Neural progenitor cell (in vitro differentiated cells): ENCODE measurements around the gene L2HGDH. TPM values are rescaled to one million over a fixed set of nuclear protein-coding genes. Genes with fewer than 3 reads are reported as not detected.

Experiments used
- DNase-seq: peaks from one replicate; pipeline ENCODE4 v3.0.0-alpha.2; 2016; ENCODE audit warnings: low spot score
- H2AFZ ChIP-seq: fragments of 200-600 bp; sonication (generic); replicated peaks from 2 replicates; pipeline ENCODE4 v1.6.1; 2016; ENCODE audit warnings: antibody characterized with exemption
- H3F3A ChIP-seq: fragments of 200-600 bp; sonication (generic); 2 replicates; pipeline ENCODE4 v1.6.1; 2016; ENCODE audit warnings: antibody characterized with exemption, low read depth
- H3K27ac ChIP-seq: fragments of 200-600 bp; sonication (generic); 2 replicates; pipeline ENCODE4 v1.5.1; 2016; ENCODE audit warnings: mild to moderate bottlenecking
- H3K27me3 ChIP-seq: fragments of 200-600 bp; sonication (generic); 2 replicates; pipeline ENCODE4 v1.6.1; 2016; ENCODE audit warnings: mild to moderate bottlenecking, moderate library complexity
- H3K36me3 ChIP-seq: fragments of 200-600 bp; sonication (generic); 2 replicates; pipeline ENCODE4 v1.5.1; 2016
- H3K4me1 ChIP-seq: fragments of 200-600 bp; sonication (generic); 2 replicates; pipeline ENCODE4 v1.6.1; 2016; ENCODE audit warnings: mixed run types
- H3K4me2 ChIP-seq: fragments of 200-600 bp; sonication (generic); 2 replicates; pipeline ENCODE4 v1.6.1; 2016
- H3K4me3 ChIP-seq: fragments of 200-600 bp; sonication (generic); 2 replicates; pipeline ENCODE4 v1.5.1; 2016
- H3K79me2 ChIP-seq: fragments of 200-600 bp; sonication (generic); 2 replicates; pipeline ENCODE4 v1.6.1; 2016; ENCODE audit warnings: low read depth
- H3K9ac ChIP-seq: fragments of 200-600 bp; sonication (generic); 2 replicates; pipeline ENCODE4 v1.6.1; 2016
- H3K9me3 ChIP-seq: fragments of 200-600 bp; sonication (generic); 2 replicates; pipeline ENCODE4 v1.5.1; 2016; ENCODE audit warnings: low read depth
- H4K20me1 ChIP-seq: fragments of 200-600 bp; sonication (generic); 2 replicates; pipeline ENCODE4 v1.6.1; 2016; ENCODE audit warnings: low read depth
- H3K27ac Mint-ChIP-seq: 3 replicates; pipeline ENCODE4 v1.8.0; 2021; ENCODE audit warnings: mixed read lengths
- H3K27me3 Mint-ChIP-seq: 2 replicates; pipeline ENCODE4 v1.8.0; 2022; ENCODE audit warnings: low read depth, mild to moderate bottlenecking, inconsistent platforms, moderate library complexity, mixed read lengths; ENCODE audit not compliant: insufficient read depth
- H3K36me3 Mint-ChIP-seq: 3 replicates; pipeline ENCODE4 v1.8.0; 2021; ENCODE audit warnings: mixed read lengths
- H3K4me1 Mint-ChIP-seq: 3 replicates; pipeline ENCODE4 v1.8.0; 2021; ENCODE audit warnings: mixed read lengths
- H3K4me3 Mint-ChIP-seq: 3 replicates; pipeline ENCODE4 v1.8.0; 2021; ENCODE audit warnings: mild to moderate bottlenecking, moderate library complexity, mixed read lengths
- H3K9me3 Mint-ChIP-seq: 3 replicates; pipeline ENCODE4 v1.8.0; 2020; ENCODE audit warnings: mixed read lengths
- EZH2 ChIP-seq: fragments of 200-600 bp; sonication (generic); IDR thresholded peaks from 2 replicates; pipeline ENCODE4 v1.6.1; 2017; ENCODE audit warnings: antibody characterized with exemption, mild to moderate bottlenecking, moderate library complexity
- EZH2phosphoT487 ChIP-seq: fragments of 200-600 bp; sonication (generic); IDR thresholded peaks from 2 replicates; pipeline ENCODE4 v1.6.1; 2017; ENCODE audit warnings: antibody characterized with exemption
- total RNA-seq: library from RNA; depleted of rRNA; stranded (reverse); fragments of >200 nt; gene quantifications from 2 replicates; pipeline ENCODE4 v1.2.3, GENCODE V29; 2015; ENCODE audit warnings: low replicate concordance
- TF ChIP-seq, protein P1 (sequence below): fragments of 200-600 bp; sonication (generic); IDR thresholded peaks from 2 replicates; pipeline ENCODE4 v1.5.1; 2017; ENCODE audit warnings: antibody characterized with exemption, mild to moderate bottlenecking

The L2HGDH gene
- 13.6 and 14.0 TPM in 2 replicates for total RNA-seq

DNA sequence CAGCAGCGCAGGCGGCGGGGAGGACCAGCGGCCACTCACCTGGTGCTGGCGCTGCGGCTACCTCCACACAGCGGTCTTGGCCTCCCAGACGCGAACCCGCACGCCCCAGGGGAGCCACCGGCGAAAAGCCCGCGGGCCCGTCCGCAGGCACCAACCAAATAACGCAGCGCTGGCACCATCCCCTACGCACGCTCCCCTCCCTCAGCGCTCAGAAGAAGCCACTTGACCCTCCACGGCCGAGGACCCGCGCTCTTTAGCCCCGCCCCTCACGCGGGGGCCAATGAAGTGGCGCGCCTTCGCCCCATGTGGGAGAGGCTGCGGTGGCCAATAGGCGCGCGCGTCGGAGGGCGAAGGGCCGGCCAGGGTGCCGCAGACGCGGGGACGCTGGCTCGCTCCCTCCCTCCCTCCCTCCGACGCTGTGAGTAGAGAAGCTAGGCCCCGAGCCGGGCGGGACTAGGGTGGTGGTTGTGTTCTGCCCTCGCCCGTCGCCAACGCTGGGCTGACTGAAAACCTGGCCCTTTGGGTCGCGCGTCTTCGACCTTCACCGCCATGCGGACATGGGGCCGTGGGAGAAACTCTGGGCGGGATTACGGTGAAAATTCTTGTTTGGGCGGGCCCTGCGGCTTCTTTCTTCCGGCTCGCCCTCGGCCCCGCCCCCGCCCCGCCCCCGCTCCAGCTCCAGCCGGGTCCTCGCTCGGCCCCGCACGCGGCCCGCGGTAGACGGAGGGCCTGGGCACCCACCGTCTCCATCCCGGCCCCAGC, at the start of gene L2HGDH, which contains the start of gene DMAC2L:
L2HGDH (minus strand) TSS at position 258 of the 762 bp plus-strand sequence; CDS start at position 179, 79 bp downstream.
DMAC2L (plus strand) TSS at position 353 of the 762 bp plus-strand sequence. CDS start 9,164 bp downstream, outside the sequence.
- no peaks in the 10 kb centered on the region for H4K20me1 ChIP-seq
- H3K79me2 ChIP-seq: peaks cover 66% of the 10 kb centered on the region
- Mint-ChIP-seq H3K9me3 (peaks cover 21% of the 10 kb centered on the region), H3K4me3 (peak within 1 kb of the TSS; percentile 95), H3K27ac (peak within 1 kb of the TSS; percentile 96), H3K4me1 (peaks cover 19% of the 10 kb centered on the region), H3K27me3 (peaks cover 5% of the 10 kb centered on the region), H3K36me3 (peaks cover 33% of the 10 kb centered on the region)
- peak within 1 kb of the TSS; percentile 92 for H3K4me2 ChIP-seq
- peaks cover 13% of the 10 kb centered on the region for H3K4me1 ChIP-seq
- peak within 1 kb of the TSS; percentile 74 for H3K27ac ChIP-seq
- peaks cover 18% of the 10 kb centered on the region for H3F3A ChIP-seq
- peak within 1 kb of the TSS; percentile 14 for H3K9ac ChIP-seq
- peak within 1 kb of the TSS; percentile 79 for H2AFZ ChIP-seq
- DNase-seq: peak; percentile 97
- no peak for TF ChIP-seq EZH2
- TF ChIP-seq, protein P1, sequence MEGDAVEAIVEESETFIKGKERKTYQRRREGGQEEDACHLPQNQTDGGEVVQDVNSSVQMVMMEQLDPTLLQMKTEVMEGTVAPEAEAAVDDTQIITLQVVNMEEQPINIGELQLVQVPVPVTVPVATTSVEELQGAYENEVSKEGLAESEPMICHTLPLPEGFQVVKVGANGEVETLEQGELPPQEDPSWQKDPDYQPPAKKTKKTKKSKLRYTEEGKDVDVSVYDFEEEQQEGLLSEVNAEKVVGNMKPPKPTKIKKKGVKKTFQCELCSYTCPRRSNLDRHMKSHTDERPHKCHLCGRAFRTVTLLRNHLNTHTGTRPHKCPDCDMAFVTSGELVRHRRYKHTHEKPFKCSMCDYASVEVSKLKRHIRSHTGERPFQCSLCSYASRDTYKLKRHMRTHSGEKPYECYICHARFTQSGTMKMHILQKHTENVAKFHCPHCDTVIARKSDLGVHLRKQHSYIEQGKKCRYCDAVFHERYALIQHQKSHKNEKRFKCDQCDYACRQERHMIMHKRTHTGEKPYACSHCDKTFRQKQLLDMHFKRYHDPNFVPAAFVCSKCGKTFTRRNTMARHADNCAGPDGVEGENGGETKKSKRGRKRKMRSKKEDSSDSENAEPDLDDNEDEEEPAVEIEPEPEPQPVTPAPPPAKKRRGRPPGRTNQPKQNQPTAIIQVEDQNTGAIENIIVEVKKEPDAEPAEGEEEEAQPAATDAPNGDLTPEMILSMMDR: no peak
- no peak for TF ChIP-seq EZH2phosphoT487
- H3K4me3 ChIP-seq: peak within 1 kb of the TSS; percentile 60
- H3K9me3 ChIP-seq: no peaks in the 10 kb centered on the region
- peaks cover 3% of the 10 kb centered on the region for H3K36me3 ChIP-seq
- H3K27me3 ChIP-seq: no peaks in the 10 kb centered on the region

DNA sequence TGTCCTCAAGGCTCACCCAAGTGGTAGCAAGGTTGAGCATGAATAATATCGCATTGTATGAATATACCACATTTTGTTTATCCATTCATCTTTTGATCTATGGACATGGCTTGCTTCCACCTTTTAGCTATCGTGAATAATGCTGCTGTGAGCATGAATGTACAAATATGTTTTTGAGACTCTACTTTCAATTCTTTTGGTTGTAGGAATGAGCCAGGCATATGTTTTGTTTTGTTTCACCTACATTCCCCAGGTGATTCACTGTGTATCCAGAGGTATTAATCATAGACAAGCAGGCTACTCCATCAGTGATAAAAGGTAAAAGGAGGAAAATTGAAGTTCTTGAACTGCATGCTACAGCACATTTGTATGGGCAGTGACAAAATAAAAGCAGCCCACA, 48.8 kb upstream of the L2HGDH start:
- no peak overlapping the region for H3K4me3 ChIP-seq
- no peaks in the 10 kb centered on the region for H3K36me3 ChIP-seq
- Mint-ChIP-seq H3K4me1 (no peaks in the 10 kb centered on the region), H3K27me3 (peaks cover 8% of the 10 kb centered on the region), H3K27ac (no peak overlapping the region), H3K4me3 (no peak overlapping the region), H3K36me3 (no peaks in the 10 kb centered on the region), H3K9me3 (no peaks in the 10 kb centered on the region)
- DNase-seq: no peak
- TF ChIP-seq EZH2: no peak
- TF ChIP-seq, protein P1: no peak
- TF ChIP-seq EZH2phosphoT487: no peak
- no peaks in the 10 kb centered on the region for H3K27me3 ChIP-seq
- H3K9ac ChIP-seq: no peak overlapping the region
- H3K4me1 ChIP-seq: peaks cover 9% of the 10 kb centered on the region
- H3K4me2 ChIP-seq: no peak overlapping the region
- H3K9me3 ChIP-seq: no peaks in the 10 kb centered on the region
- no peaks in the 10 kb centered on the region for H3K79me2 ChIP-seq
- H4K20me1 ChIP-seq: no peaks in the 10 kb centered on the region
- H3F3A ChIP-seq: peaks cover 5% of the 10 kb centered on the region
- no peak overlapping the region for H2AFZ ChIP-seq
- H3K27ac ChIP-seq: no peak overlapping the region

DNA sequence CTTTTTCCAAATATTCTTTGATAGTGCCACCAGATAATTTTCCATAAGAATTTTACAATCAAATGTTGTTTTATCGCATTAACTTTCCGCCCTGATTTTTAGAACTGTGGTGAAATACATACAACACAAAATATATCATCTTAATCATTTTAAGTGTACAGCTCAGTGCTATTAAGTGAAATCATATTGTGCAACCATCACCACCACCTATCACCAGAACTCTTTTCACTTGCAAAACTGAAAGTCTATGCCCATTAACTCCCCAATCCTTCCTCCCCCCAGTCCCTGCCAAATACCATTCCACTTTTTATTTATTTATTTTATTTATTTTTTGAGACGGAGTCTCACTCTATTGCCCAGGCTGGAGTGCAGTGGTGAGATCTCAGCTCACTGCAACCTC, 48.1 kb upstream of the L2HGDH start:
- H3K9ac ChIP-seq: no peak overlapping the region
- H3K4me3 ChIP-seq: no peak overlapping the region
- H3K27ac Mint-ChIP-seq: no peak overlapping the region
- H4K20me1 ChIP-seq: no peaks in the 10 kb centered on the region
- no peaks in the 10 kb centered on the region for H3K27me3 ChIP-seq
- TF ChIP-seq, protein P1: no peak
- TF ChIP-seq EZH2: no peak
- peaks cover 8% of the 10 kb centered on the region for H3K27me3 Mint-ChIP-seq
- no peaks in the 10 kb centered on the region for H3K4me1 Mint-ChIP-seq
- H3K4me3 Mint-ChIP-seq: no peak overlapping the region
- H3K36me3 Mint-ChIP-seq: no peaks in the 10 kb centered on the region
- no peak overlapping the region for H2AFZ ChIP-seq
- no peaks in the 10 kb centered on the region for H3K79me2 ChIP-seq
- DNase-seq: no peak
- H3F3A ChIP-seq: peaks cover 5% of the 10 kb centered on the region
- H3K4me1 ChIP-seq: peaks cover 9% of the 10 kb centered on the region
- H3K4me2 ChIP-seq: no peak overlapping the region
- no peaks in the 10 kb centered on the region for H3K9me3 ChIP-seq
- no peaks in the 10 kb centered on the region for H3K9me3 Mint-ChIP-seq
- no peaks in the 10 kb centered on the region for H3K36me3 ChIP-seq
- no peak overlapping the region for H3K27ac ChIP-seq
